Measurements from ENCODE around the gene VIM.

- no peak for TF ChIP-seq RAD21 (IDR thresholded peaks at IDR 0.05; ENCODE audit: low read depth)
- TF ChIP-seq CTCF (IDR thresholded peaks at IDR 0.05 in 2 of 3, conservative IDR thresholded peaks at IDR 0.05 in 1 of 3; ENCODE audit: borderline replicate concordance in 1 of 3, insufficient read depth in 1 of 3, low read depth in 2 of 3, low read length in 2 of 3) = no peak
- no peak for TF ChIP-seq POLR2A (IDR thresholded peaks at IDR 0.05; ENCODE audit: borderline replicate concordance, extremely low read depth, insufficient read depth, insufficient read length)
- no peak for TF ChIP-seq CEBPB (IDR thresholded peaks at IDR 0.05; ENCODE audit: low read depth)
- no peak for TF ChIP-seq EGR1 (IDR thresholded peaks at IDR 0.05; ENCODE audit: low read depth)
- TF ChIP-seq POLR2AphosphoS5 (IDR thresholded peaks at IDR 0.05; ENCODE audit: low read depth, low read length) = peak; percentile 78
- TF ChIP-seq TCF7L2 (IDR thresholded peaks at IDR 0.05; ENCODE audit: borderline replicate concordance, extremely low read depth, insufficient read depth, insufficient read length) = peak; percentile 66
- TF ChIP-seq EZH2 (IDR thresholded peaks at IDR 0.05) = no peak
These were observed 2.1 kb downstream of the VIM start for GRCh38 chr10:17229967-17230682.

All from HCT116 (cell line).